Activated CD4-positive, alpha-beta T cell treated with anti-CD3 and anti-CD28 coated beads, Interleukin-2, amount 10 ng/mL, durations not matched to agents 24 days and 14 days (primary cell): ENCODE measurements around the gene MORC3. TPM values are rescaled to one million over a fixed set of nuclear protein-coding genes. Genes with fewer than 3 reads are reported as not detected.
A peak's percentile ranks its signal among the peaks of the same experiment; 100 is the strongest.
"Not testable (repeated sequence)": the region's sequence is repeated elsewhere in the genome, so short reads cannot be mapped to it uniquely, and the experiment has no call there.

Source experiments
- DNase-seq: peaks from one replicate; pipeline ENCODE4 v3.0.0; 2022
- H3K27ac Mint-ChIP-seq: one replicate; pipeline ENCODE4 v1.8.0; 2022; ENCODE audit warnings: mild to moderate bottlenecking, mixed read lengths
- H3K27me3 Mint-ChIP-seq: one replicate; pipeline ENCODE4 v1.8.0; 2022; ENCODE audit warnings: mixed read lengths
- H3K36me3 Mint-ChIP-seq: one replicate; pipeline ENCODE4 v1.8.0; 2022; ENCODE audit warnings: low read depth, mild to moderate bottlenecking, mixed read lengths
- H3K4me1 Mint-ChIP-seq: one replicate; pipeline ENCODE4 v1.8.0; 2021; ENCODE audit warnings: mixed read lengths
- H3K4me3 Mint-ChIP-seq: one replicate; pipeline ENCODE4 v1.8.0; 2022; ENCODE audit warnings: mild to moderate bottlenecking, moderate library complexity, mixed read lengths
- H3K9me3 Mint-ChIP-seq: one replicate; pipeline ENCODE4 v1.8.0; 2021; ENCODE audit warnings: mixed read lengths
- intact Hi-C: fragments of 100-400 bp; cut with micrococcal nuclease; formaldehyde crosslinking; loops from one replicate; pipeline ENCODE4 v1.15.1; 2023
- total RNA-seq: library from RNA; stranded (reverse); gene quantifications from 2 replicates; pipeline ENCODE4 v1.2.3, GENCODE V29; 2022

Gene MORC3
- total RNA-seq, 1 donor from 2014 or later = 24.8 TPM

DNA sequence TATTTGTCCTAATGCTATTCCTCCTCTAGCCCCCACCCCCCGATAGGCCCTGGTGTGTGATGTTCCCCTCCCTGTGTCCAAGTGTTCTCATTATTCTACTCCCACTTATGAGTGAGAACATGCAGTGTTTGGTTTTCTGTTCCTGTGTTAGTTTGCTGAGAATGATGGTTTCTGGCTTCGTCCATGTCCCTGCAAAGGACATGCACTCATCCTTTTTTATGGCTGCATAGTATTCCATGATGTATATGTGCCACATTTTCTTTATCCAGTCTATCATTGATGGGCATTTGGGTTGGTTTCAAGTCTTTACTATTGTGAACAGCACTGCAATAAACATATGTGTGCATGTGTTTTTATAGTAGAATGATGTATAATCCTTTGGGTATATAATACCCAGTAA is 6.6 kb upstream of the MORC3 start:
- DNase-seq, H3K4me1 Mint-ChIP-seq, H3K36me3 Mint-ChIP-seq, H3K27me3 Mint-ChIP-seq, H3K9me3 Mint-ChIP-seq, intact Hi-C loops, H3K4me3 Mint-ChIP-seq: not testable (repeated sequence)
- peak overlapping the region; percentile 43 for H3K27ac Mint-ChIP-seq

DNA sequence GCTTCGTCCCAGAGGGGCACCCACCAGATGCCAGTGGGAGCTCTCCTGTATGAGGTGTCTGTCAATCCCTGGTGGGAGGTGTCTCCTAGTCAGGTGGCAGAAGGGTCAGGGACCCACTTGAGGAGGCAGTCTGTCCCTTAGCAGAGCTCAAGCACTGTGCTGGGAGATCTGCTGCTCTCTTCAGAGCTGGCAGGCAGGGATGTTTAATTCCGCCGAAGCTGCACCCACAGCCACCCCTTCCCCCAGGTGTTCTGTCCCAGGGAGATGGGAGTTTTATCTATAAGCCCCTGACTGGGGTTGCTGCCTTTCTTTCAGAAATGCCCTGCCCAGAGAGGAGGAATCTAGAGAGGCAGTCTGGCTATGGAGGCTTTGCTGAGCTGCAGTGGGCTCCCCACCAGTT is 4.0 kb upstream of the MORC3 start:
- not testable (repeated sequence) for H3K4me3 Mint-ChIP-seq

GRCh38 chr21:36316872-36317484 is 3.0 kb upstream of the MORC3 start:
- intact Hi-C loops = no loop called here
- Mint-ChIP-seq H3K27me3 (no peaks in the 10 kb centered on the region), H3K36me3 (peaks cover 3% of the 10 kb centered on the region), H3K9me3 (peaks cover 7% of the 10 kb centered on the region), H3K4me1 (peaks cover 14% of the 10 kb centered on the region), H3K4me3 (no peak overlapping the region), H3K27ac (no peak overlapping the region)
- no peak for DNase-seq

More for the DNA sequence above, 4.0 kb upstream of the MORC3 start:
- H3K4me1 Mint-ChIP-seq, intact Hi-C loops, H3K36me3 Mint-ChIP-seq, H3K27me3 Mint-ChIP-seq, H3K9me3 Mint-ChIP-seq, DNase-seq, H3K27ac Mint-ChIP-seq: not testable (repeated sequence)

DNA sequence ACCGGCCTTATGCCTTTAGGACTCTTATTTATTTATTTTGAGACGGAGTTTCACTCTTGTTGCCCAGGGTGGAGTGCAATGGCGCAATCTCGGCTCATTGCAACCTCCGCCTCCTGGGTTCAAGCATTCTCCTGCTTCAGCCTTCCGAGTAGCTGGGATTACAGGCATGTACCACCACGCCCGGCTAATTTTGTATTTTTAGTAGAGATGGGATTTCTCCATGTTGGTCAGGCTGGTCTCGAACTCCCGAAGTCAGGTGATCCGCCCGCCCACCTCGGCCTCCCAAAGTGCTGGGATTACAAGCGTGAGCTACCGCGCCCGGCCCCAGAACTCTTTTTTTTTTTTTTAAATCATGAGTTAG is 611 bp upstream of the MORC3 start:
- H3K4me3 Mint-ChIP-seq = peak overlapping the region; percentile 87
- H3K9me3 Mint-ChIP-seq, DNase-seq, H3K27me3 Mint-ChIP-seq, intact Hi-C loops: not testable (repeated sequence)
- H3K36me3 Mint-ChIP-seq = peaks cover 16% of the 10 kb centered on the region
- H3K27ac Mint-ChIP-seq = peak overlapping the region; percentile 98
- H3K4me1 Mint-ChIP-seq = peaks cover 24% of the 10 kb centered on the region

- no peak for DNase-seq
- Mint-ChIP-seq H3K27me3 (no peaks in the 10 kb centered on the region), H3K9me3 (no peaks in the 10 kb centered on the region), H3K4me3 (peak overlapping the region; percentile 87), H3K27ac (peak overlapping the region; percentile 91), H3K4me1 (peaks cover 24% of the 10 kb centered on the region), H3K36me3 (peaks cover 23% of the 10 kb centered on the region)
- intact Hi-C loops = loop anchor here (1.0 to 10.0 kb wide), 8 partner anchors 10 to 934 kb away; partner anchors contain the start of genes CHAF1B, DOP1B, HLCS and SETD4
Measured at GRCh38 chr21:36320421-36321324, 676 bp downstream of the MORC3 start.

- Mint-ChIP-seq H3K27ac (peak overlapping the region; percentile 91), H3K4me1 (peaks cover 24% of the 10 kb centered on the region), H3K36me3 (peaks cover 27% of the 10 kb centered on the region), H3K4me3 (peak overlapping the region; percentile 87), H3K27me3 (no peaks in the 10 kb centered on the region), H3K9me3 (no peaks in the 10 kb centered on the region)
- DNase-seq = peak; percentile 73
- intact Hi-C loops = loop anchor here (2.0 to 10.0 kb wide), 2 partner anchors 645 to 933 kb away; partner anchors contain the start of gene HLCS
Measured at GRCh38 chr21:36321325-36322082, 1.5 kb downstream of the MORC3 start.

DNA sequence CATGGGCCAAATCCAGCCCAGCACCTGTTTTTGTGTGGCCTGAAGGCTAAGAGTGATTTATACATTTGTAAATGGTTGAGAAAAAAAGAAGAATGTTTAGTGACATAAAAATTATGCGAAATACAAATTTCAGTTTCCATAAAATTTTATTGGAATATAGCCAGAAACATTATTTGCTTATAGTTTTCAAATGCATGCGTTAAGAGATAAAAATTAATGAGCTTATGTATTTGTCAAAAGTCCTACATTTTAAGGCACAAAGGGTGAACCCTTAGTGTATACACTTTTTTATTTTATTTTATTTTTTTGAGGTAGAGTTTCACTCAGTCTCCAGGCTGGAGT is 2.1 kb downstream of the MORC3 start:
- H3K9me3 Mint-ChIP-seq = no peaks in the 10 kb centered on the region
- peaks cover 28% of the 10 kb centered on the region for H3K36me3 Mint-ChIP-seq
- peaks cover 24% of the 10 kb centered on the region for H3K4me1 Mint-ChIP-seq
- intact Hi-C loops = loop anchor here (10.0 kb wide), 1 partner anchor 933 kb away; no protein-coding TSS in a partner anchor
- H3K27me3 Mint-ChIP-seq = no peaks in the 10 kb centered on the region
- peak overlapping the region; percentile 87 for H3K4me3 Mint-ChIP-seq
- peak overlapping the region; percentile 90 for H3K27ac Mint-ChIP-seq
- DNase-seq = no peak

- Mint-ChIP-seq H3K4me1 (peaks cover 27% of the 10 kb centered on the region), H3K4me3 (peak overlapping the region; percentile 47), H3K36me3 (peaks cover 31% of the 10 kb centered on the region), H3K27me3 (no peaks in the 10 kb centered on the region), H3K9me3 (no peaks in the 10 kb centered on the region), H3K27ac (peak overlapping the region; percentile 82)
- no peak for DNase-seq
- intact Hi-C loops = loop anchor here (10.0 kb wide), 1 partner anchor 932 kb away; no protein-coding TSS in a partner anchor
Measured at GRCh38 chr21:36323032-36323431, 3.0 kb downstream of the MORC3 start.

DNA sequence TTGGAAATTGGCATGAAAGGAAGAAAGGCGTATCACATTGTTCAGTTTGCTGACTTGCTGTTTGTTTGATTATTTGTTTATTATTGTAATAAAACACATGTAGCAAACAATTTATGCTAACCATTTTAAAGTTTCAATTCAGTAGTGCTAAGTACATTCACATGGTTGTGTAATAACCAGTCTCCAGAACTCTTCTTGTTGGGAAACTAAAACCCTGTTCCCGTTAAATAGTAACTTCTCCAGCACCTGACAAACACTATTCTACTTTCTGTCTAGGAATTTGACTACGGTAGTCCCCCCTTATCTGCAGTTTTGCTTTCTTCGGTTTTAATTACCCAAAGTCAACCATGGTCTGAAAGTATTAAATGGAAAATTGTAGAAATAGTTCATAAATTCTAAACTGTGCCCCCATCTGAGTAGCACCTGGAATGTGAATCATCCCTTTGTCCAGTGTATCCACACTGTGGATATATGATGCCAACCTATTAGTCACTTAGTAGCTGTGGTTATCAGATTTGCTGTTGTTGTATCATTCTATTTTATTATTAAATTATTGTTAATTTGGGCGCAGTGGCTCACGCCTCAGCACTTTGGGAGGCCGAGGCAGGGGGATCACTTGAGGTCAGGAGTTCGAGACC is 5.5 kb downstream of the MORC3 start:
- H3K27me3 Mint-ChIP-seq = no peaks in the 10 kb centered on the region
- no peak overlapping the region for H3K4me3 Mint-ChIP-seq
- H3K36me3 Mint-ChIP-seq = peaks cover 34% of the 10 kb centered on the region
- no peak for DNase-seq
- H3K9me3 Mint-ChIP-seq = no peaks in the 10 kb centered on the region
- intact Hi-C loops = loop anchor here (10.0 kb wide), 1 partner anchor 929 kb away; no protein-coding TSS in a partner anchor
- no peak overlapping the region for H3K27ac Mint-ChIP-seq
- peaks cover 36% of the 10 kb centered on the region for H3K4me1 Mint-ChIP-seq

DNA sequence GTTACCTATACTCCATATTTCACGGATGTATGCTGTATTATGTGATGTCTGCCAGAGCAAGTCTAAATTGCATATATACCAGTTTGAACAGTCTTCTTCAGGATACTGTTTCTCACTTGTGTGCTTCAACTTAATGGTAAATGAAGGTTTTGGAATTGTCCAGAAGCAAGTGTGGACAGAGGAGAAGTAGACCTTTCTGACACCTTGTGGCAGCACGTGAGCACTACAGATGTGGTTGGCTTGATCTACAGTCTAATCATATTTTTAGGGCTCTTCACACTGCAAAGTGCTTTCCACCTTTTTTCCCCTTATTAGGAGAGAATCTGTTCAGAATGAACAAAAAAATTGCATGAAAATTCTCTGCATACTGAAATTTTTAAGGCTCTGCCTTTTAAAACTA is 10.9 kb downstream of the MORC3 start:
- Mint-ChIP-seq H3K4me1 (peaks cover 27% of the 10 kb centered on the region), H3K27me3 (no peaks in the 10 kb centered on the region), H3K27ac (peak overlapping the region; percentile 31), H3K4me3 (no peak overlapping the region), H3K36me3 (peaks cover 28% of the 10 kb centered on the region), H3K9me3 (no peaks in the 10 kb centered on the region)
- DNase-seq = peak; percentile 83
- intact Hi-C loops = loop anchor here (1.0 kb wide), 2 partner anchors 178 to 190 kb away; no protein-coding TSS in a partner anchor

DNA sequence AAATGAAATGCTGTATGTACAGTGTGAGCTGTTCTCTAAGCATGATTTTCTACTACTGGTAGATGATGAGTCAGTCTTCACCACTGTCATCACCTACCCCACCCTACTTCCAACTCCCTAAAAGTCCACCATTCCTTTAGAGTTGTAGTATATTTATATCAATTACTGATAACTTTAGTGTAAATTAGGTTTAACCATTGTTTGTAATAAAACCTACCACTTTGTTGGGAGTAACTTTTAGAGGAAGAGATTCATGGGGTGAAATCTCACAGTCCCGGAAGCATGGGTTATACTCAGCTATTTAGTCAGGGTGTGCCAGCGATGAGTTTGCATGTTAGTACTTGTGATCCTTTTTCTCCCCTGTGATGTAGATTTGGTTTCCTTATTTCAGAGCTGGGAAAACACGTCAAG is 17.1 kb downstream of the MORC3 start:
- Mint-ChIP-seq H3K4me3 (no peak overlapping the region), H3K36me3 (peaks cover 58% of the 10 kb centered on the region), H3K27me3 (no peaks in the 10 kb centered on the region), H3K9me3 (no peaks in the 10 kb centered on the region), H3K27ac (no peak overlapping the region), H3K4me1 (peaks cover 6% of the 10 kb centered on the region)
- intact Hi-C loops = no loop called here
- DNase-seq = no peak

DNA sequence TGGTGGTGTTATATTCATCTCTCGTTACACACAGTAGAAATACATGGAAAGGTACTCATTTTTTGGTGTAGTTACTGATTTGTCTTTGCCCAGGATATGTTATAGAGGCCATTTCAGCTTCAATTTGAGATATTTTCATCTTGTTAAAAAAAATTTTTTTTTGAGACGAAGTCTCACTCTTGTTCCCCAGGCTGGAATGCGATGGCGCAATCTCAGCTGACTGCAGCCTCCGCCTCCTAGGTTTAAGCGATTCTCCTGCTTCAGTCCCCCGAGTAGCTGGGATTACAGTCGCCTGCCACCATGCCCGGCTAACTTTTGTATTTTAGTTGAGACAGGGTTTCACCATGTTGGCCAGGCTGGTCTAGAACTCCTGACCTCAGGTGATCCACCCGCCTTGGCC is 19.0 kb downstream of the MORC3 start:
- intact Hi-C loops = no loop called here
- Mint-ChIP-seq H3K4me1 (peaks cover 6% of the 10 kb centered on the region), H3K27me3 (no peaks in the 10 kb centered on the region), H3K36me3 (peaks cover 60% of the 10 kb centered on the region), H3K9me3 (no peaks in the 10 kb centered on the region), H3K4me3 (no peak overlapping the region), H3K27ac (no peak overlapping the region)
- no peak for DNase-seq

DNA sequence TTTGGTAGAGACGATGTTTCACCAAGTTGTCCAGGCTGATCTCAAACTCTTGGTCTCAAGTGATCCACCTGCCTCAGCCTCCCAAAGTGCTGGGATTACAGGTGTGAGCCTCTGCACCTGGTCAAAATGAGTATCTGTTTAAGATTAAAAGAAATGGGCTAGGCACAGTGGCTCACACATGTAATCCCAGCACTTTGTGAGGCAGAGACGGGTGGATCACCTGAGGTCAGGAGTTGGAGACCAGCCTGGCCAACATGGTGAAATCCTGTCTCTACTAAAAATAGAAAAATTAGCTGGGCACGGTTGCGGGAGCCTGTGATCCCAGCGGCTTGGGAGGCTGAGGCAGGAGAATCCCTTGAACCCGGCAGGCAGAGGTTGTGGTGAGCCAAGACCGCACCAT is 22.6 kb downstream of the MORC3 start:
- H3K36me3 Mint-ChIP-seq = peaks cover 57% of the 10 kb centered on the region
- not testable (repeated sequence) for H3K27ac Mint-ChIP-seq, DNase-seq

More for the DNA sequence above, 22.6 kb downstream of the MORC3 start:
- H3K4me1 Mint-ChIP-seq, H3K27me3 Mint-ChIP-seq, H3K4me3 Mint-ChIP-seq, H3K9me3 Mint-ChIP-seq, intact Hi-C loops: not testable (repeated sequence)
